Natural killer cell (primary cell): Measurements from ENCODE around the gene ACSS3. TPM values are rescaled to one million over a fixed set of nuclear protein-coding genes. Genes with fewer than 3 reads are reported as not detected.

Experiments
- ATAC-seq, 3 donors: fragments of 150-1000 bp in 2 of 3; fragments of 200-7000 bp in 1 of 3; cut with Tn5 transposase; 1 replicate in 1 of 3; 2 replicates in 2 of 3; pipeline ENCODE4 v1.10.0; 2021; ENCODE audit warnings: mild to moderate bottlenecking in 2 of 3, moderate library complexity in 2 of 3
- DNase-seq, 2 donors: peaks; one replicate each; pipeline versions ENCODE4 v3.0.0 to v3.0.0-alpha.2; 2013 to 2021; ENCODE audit warnings: mixed read lengths in 1 of 2
- H3K27ac ChIP-seq: one replicate; pipeline ENCODE4 v1.5.1; 2013; ENCODE audit warnings: mild to moderate bottlenecking, low read length
- H3K27me3 ChIP-seq: one replicate; pipeline ENCODE4 v1.6.1; 2013; ENCODE audit warnings: low read length; ENCODE audit not compliant: control insufficient read depth, insufficient read depth
- H3K36me3 ChIP-seq: one replicate; pipeline ENCODE4 v1.6.1; 2013; ENCODE audit warnings: low read length; ENCODE audit not compliant: control insufficient read depth, insufficient read depth
- H3K4me1 ChIP-seq: one replicate; pipeline ENCODE4 v1.6.1; 2013; ENCODE audit warnings: low read length; ENCODE audit not compliant: control insufficient read depth, insufficient read depth
- H3K4me3 ChIP-seq: one replicate; pipeline ENCODE4 v1.5.1; 2013; ENCODE audit warnings: low read length
- H3K9me3 ChIP-seq: one replicate; pipeline ENCODE4 v1.6.1; 2013; ENCODE audit warnings: low read length; ENCODE audit not compliant: control insufficient read depth, insufficient read depth
- H3K27ac Mint-ChIP-seq, 2 donors: one replicate each; pipeline ENCODE4 v1.8.0; 2022; ENCODE audit warnings: mild to moderate bottlenecking in 2 of 2, mixed read lengths in 2 of 2, moderate library complexity in 1 of 2
- H3K27me3 Mint-ChIP-seq, 2 donors: one replicate each; pipeline ENCODE4 v1.8.0; 2022; ENCODE audit warnings: low read depth in 2 of 2, mixed read lengths in 2 of 2
- H3K36me3 Mint-ChIP-seq: one replicate; pipeline ENCODE4 v1.8.0; 2022; ENCODE audit warnings: mixed read lengths
- H3K4me1 Mint-ChIP-seq, 2 donors: one replicate each; pipeline ENCODE4 v1.8.0; 2022; ENCODE audit warnings: mixed read lengths in 2 of 2
- H3K4me3 Mint-ChIP-seq: one replicate; pipeline ENCODE4 v1.8.0; 2022; ENCODE audit warnings: mild to moderate bottlenecking, moderate library complexity, mixed read lengths
- H3K9me3 Mint-ChIP-seq, 2 donors: one replicate each; pipeline ENCODE4 v1.8.0; 2022; ENCODE audit warnings: mixed read lengths in 2 of 2
- CTCF ChIP-seq: fragments of 200-600 bp; IDR thresholded peaks from one replicate; pipeline ENCODE4 v1.8.0; 2022; ENCODE audit warnings: antibody characterized with exemption
- WGBS: methylation state at CpG from one replicate; pipeline ENCODE4 v1.1.7; 2013; ENCODE audit warnings: missing lambda C conversion rate; ENCODE audit not compliant: insufficient coverage; 5-methylcytosine and 5-hydroxymethylcytosine counted together
- intact Hi-C: fragments of 100-400 bp; cut with micrococcal nuclease; formaldehyde crosslinking; loops from one replicate; pipeline ENCODE4 v1.14.2; 2022
- total RNA-seq, 4 donors: library from RNA; stranded (reverse); fragments of 120-200 nt in 1 of 4; gene quantifications; one replicate each; pipeline versions ENCODE4 v1.2.3 to v1.2.4, GENCODE V29; 2013 to 2022

ACSS3 gene
- total RNA-seq, 3 donors from 2014 or later (not counting 1 experiment from before 2014, with no cell fraction given): 2.9 TPM; not detected in 2

- no peak overlapping the region for H3K27ac Mint-ChIP-seq
Observed at GRCh38 chr12:81089412-81089811, 11.5 kb downstream of the ACSS3 start.

GRCh38 chr12:81092053-81092452, 14.2 kb downstream of the ACSS3 start:
- Histone ChIP-seq H3K27ac (no peak overlapping the region), H3K27me3 (no peaks in the 10 kb centered on the region), H3K4me1 (no peaks in the 10 kb centered on the region), H3K9me3 (no peaks in the 10 kb centered on the region), H3K4me3 (no peak overlapping the region), H3K36me3 (no peaks in the 10 kb centered on the region)
- H3K27ac Mint-ChIP-seq: no peak overlapping the region
- no peaks in the 10 kb centered on the region for H3K4me1 Mint-ChIP-seq
- no peak overlapping the region for H3K4me3 Mint-ChIP-seq
- no peak for ATAC-seq
- intact Hi-C loops: no loop called here
- no CpG with 5 or more reads among the region's 3 CpGs for WGBS
- H3K36me3 Mint-ChIP-seq: no peaks in the 10 kb centered on the region
- H3K9me3 Mint-ChIP-seq: peaks cover 5 to 6% of the 10 kb centered on the region in 2 donors
- no peak for DNase-seq
- no peak for TF ChIP-seq CTCF
- H3K27me3 Mint-ChIP-seq: no peaks in the 10 kb centered on the region

More at GRCh38 chr12:81089412-81089811, 11.5 kb downstream of the ACSS3 start:
- Histone ChIP-seq H3K4me1 (no peaks in the 10 kb centered on the region), H3K27me3 (no peaks in the 10 kb centered on the region), H3K4me3 (no peak overlapping the region), H3K36me3 (no peaks in the 10 kb centered on the region), H3K9me3 (no peaks in the 10 kb centered on the region), H3K27ac (no peak overlapping the region)
- H3K36me3 Mint-ChIP-seq: no peaks in the 10 kb centered on the region
- ATAC-seq (no peak), DNase-seq (no peak)
- intact Hi-C loops: no loop called here
- no peak overlapping the region for H3K4me3 Mint-ChIP-seq
- no peaks in the 10 kb centered on the region for H3K4me1 Mint-ChIP-seq
- no peak for TF ChIP-seq CTCF
- H3K27me3 Mint-ChIP-seq: no peaks in the 10 kb centered on the region
- no CpG with 5 or more reads among the region's 1 CpG for WGBS
- peaks cover 7 to 8% of the 10 kb centered on the region in 2 donors for H3K9me3 Mint-ChIP-seq

- Mint-ChIP-seq H3K4me1 (no peaks in the 10 kb centered on the region), H3K9me3 (peaks cover 8 to 9% of the 10 kb centered on the region in 2 donors), H3K4me3 (no peak overlapping the region), H3K36me3 (no peaks in the 10 kb centered on the region), H3K27ac (no peak overlapping the region), H3K27me3 (no peaks in the 10 kb centered on the region)
- WGBS: 69% methylated on average over 1 of the region's 1 CpG
- Histone ChIP-seq H3K27me3 (no peaks in the 10 kb centered on the region), H3K36me3 (no peaks in the 10 kb centered on the region), H3K4me3 (no peak overlapping the region), H3K4me1 (no peaks in the 10 kb centered on the region), H3K27ac (no peak overlapping the region), H3K9me3 (no peaks in the 10 kb centered on the region)
- TF ChIP-seq CTCF: no peak
- DNase-seq (no peak), ATAC-seq (no peak)
- intact Hi-C loops: no loop called here
Observed at GRCh38 chr12:81094718-81095360, 17.0 kb downstream of the ACSS3 start.
